ENCODE measurements around the gene SPINK8.
"Not testable (repeated sequence)": the region's sequence is repeated elsewhere in the genome, so short reads cannot be mapped to it uniquely, and the experiment has no call there.

Gene SPINK8

GRCh38 chr3:48276911-48277641 is 56.4 kb downstream of the SPINK8 start:
- no peak for DNase-seq

GRCh38 chr3:48275287-48276027 is 58.0 kb downstream of the SPINK8 start:
- no peak for DNase-seq

- no peak for DNase-seq
These were observed 59.0 kb downstream of the SPINK8 start for GRCh38 chr3:48274452-48274851.

GRCh38 chr3:48273594-48274211 is 59.8 kb downstream of the SPINK8 start:
- peak; percentile 41 to 91 for DNase-seq

GRCh38 chr3:48271763-48272498 is 61.5 kb downstream of the SPINK8 start:
- no peak for DNase-seq

- DNase-seq: not testable (repeated sequence)
These were observed 62.2 kb downstream of the SPINK8 start for GRCh38 chr3:48271223-48271622.

- no peak for DNase-seq
These were observed 63.2 kb downstream of the SPINK8 start for GRCh38 chr3:48270306-48270705.

- DNase-seq: no peak
These were observed 63.9 kb downstream of the SPINK8 start for GRCh38 chr3:48269592-48269991.

GRCh38 chr3:48268936-48269561 is 64.4 kb downstream of the SPINK8 start:
- DNase-seq: peak in 1 of 2 donors; percentile 34

- DNase-seq: no peak
These were observed 65.0 kb downstream of the SPINK8 start for GRCh38 chr3:48268381-48268935.

- no peak for DNase-seq
These were observed 65.7 kb downstream of the SPINK8 start for GRCh38 chr3:48267782-48268181.

- DNase-seq: no peak
These were observed 74.9 kb downstream of the SPINK8 start for GRCh38 chr3:48258530-48258929.

All from inflammatory macrophage treated with lipopolysaccharide for 1 hour (primary cell).